ENCODE data around the gene PNMT. TPM values are rescaled to one million over a fixed set of nuclear protein-coding genes. Genes with fewer than 3 reads are reported as not detected.

Gene PNMT
- total and polyA plus RNA-seq, 2 of the 13 experiments (the other 11 are each of a cell fraction or from before 2014, with no cell fraction given) = 0.25 TPM; not detected in 1

DNA sequence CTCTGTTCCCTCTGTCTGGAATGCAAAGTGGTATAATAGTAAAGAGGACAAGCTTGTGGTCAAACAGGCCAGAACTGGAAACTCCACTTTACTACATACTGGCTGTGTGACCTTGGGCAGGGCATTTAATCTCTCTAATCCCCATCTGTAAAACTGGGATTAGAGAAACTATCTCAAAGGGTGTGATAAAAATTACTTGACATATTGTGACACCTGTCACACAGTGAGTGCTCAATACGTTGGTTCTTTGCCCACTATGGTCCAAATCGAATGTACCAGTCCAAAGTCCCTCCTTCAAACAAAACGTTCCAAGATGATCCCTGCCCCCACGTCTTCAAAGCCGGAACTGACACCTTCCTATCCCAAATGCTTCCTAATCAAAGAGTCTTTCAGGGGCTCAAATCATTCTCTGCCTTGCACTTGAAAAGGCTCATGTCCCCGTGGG, 18.9 kb downstream of the PNMT start (continued):
- no peak for TF ChIP-seq TEF (CRISPR knock-in tag; IDR thresholded peaks at IDR 0.05)
- TF ChIP-seq ZNF552 (CRISPR knock-in tag; IDR thresholded peaks at IDR 0.05; ENCODE audit: borderline replicate concordance) = no peak
- no peak for TF ChIP-seq ZC3H13 (CRISPR knock-in tag; IDR thresholded peaks at IDR 0.05)
- no peak for TF ChIP-seq ZNF468 (CRISPR knock-in tag; IDR thresholded peaks at IDR 0.05)
- TF ChIP-seq, protein P1, sequence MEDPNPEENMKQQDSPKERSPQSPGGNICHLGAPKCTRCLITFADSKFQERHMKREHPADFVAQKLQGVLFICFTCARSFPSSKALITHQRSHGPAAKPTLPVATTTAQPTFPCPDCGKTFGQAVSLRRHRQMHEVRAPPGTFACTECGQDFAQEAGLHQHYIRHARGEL (CRISPR knock-in tag; IDR thresholded peaks at IDR 0.05) = no peak
- peak; percentile 68; the same call in 1 of the 2 replicates for TF ChIP-seq TBX3 (IDR thresholded peaks at IDR 0.05; ENCODE audit: borderline replicate concordance)
- no peak for TF ChIP-seq ATF3 (CRISPR knock-in tag; IDR thresholded peaks at IDR 0.05)
- TF ChIP-seq, protein P2, sequence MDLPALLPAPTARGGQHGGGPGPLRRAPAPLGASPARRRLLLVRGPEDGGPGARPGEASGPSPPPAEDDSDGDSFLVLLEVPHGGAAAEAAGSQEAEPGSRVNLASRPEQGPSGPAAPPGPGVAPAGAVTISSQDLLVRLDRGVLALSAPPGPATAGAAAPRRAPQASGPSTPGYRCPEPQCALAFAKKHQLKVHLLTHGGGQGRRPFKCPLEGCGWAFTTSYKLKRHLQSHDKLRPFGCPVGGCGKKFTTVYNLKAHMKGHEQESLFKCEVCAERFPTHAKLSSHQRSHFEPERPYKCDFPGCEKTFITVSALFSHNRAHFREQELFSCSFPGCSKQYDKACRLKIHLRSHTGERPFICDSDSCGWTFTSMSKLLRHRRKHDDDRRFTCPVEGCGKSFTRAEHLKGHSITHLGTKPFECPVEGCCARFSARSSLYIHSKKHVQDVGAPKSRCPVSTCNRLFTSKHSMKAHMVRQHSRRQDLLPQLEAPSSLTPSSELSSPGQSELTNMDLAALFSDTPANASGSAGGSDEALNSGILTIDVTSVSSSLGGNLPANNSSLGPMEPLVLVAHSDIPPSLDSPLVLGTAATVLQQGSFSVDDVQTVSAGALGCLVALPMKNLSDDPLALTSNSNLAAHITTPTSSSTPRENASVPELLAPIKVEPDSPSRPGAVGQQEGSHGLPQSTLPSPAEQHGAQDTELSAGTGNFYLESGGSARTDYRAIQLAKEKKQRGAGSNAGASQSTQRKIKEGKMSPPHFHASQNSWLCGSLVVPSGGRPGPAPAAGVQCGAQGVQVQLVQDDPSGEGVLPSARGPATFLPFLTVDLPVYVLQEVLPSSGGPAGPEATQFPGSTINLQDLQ (CRISPR knock-in tag; IDR thresholded peaks at IDR 0.05) = no peak
- TF ChIP-seq HCFC1 (IDR thresholded peaks at IDR 0.05; ENCODE audit: low read depth, low read length) = no peak
- no peak for TF ChIP-seq STAT5B (CRISPR knock-in tag; IDR thresholded peaks at IDR 0.05)
- no peak for TF ChIP-seq ZFYVE20 (CRISPR knock-in tag; IDR thresholded peaks at IDR 0.05; ENCODE audit: borderline replicate concordance, low read depth)
- no peak for TF ChIP-seq ZNF232 (CRISPR knock-in tag; IDR thresholded peaks at IDR 0.05; ENCODE audit: borderline replicate concordance)
- no peak for TF ChIP-seq ZFP41 (CRISPR knock-in tag; IDR thresholded peaks at IDR 0.05; ENCODE audit: borderline replicate concordance)
- TF ChIP-seq MLLT10 (CRISPR knock-in tag; IDR thresholded peaks at IDR 0.05) = no peak
- TF ChIP-seq FOXO4 (CRISPR knock-in tag; conservative IDR thresholded peaks at IDR 0.05) = no peak
- no peak for TF ChIP-seq MTF2 (CRISPR knock-in tag; IDR thresholded peaks at IDR 0.05; ENCODE audit: borderline replicate concordance)
- TF ChIP-seq ZNF614 (CRISPR knock-in tag; IDR thresholded peaks at IDR 0.05; ENCODE audit: borderline replicate concordance) = 0 out of 2 replicates have a peak, but pooled peaks have one; percentile 13
- TF ChIP-seq TP53 (CRISPR knock-in tag; conservative IDR thresholded peaks at IDR 0.05) = no peak
- peak; percentile 31; the same call in 1 of the 2 replicates for TF ChIP-seq HMG20A (CRISPR knock-in tag; IDR thresholded peaks at IDR 0.05; ENCODE audit: borderline replicate concordance)
- no peak for TF ChIP-seq RFX1 (IDR thresholded peaks at IDR 0.05)
- no peak for TF ChIP-seq AFF4 (CRISPR knock-in tag; IDR thresholded peaks at IDR 0.05)
